K562 (cell line): ENCODE results near the gene ASPHD2. TPM values are rescaled to one million over a fixed set of nuclear protein-coding genes. Genes with fewer than 3 reads are reported as not detected.

Experiments
- CLOCK ChIP-seq: fragments of 250-450 bp; sonication (Bioruptor Pico); IDR thresholded peaks from 2 replicates; pipeline ENCODE4 v1.4.0; 2020; ENCODE audit warnings: mild to moderate bottlenecking, moderate library complexity, borderline replicate concordance
- REST ChIP-seq, 2 experiments: fragments of 450-650 bp; formaldehyde crosslinking in 1 of 2; IDR thresholded peaks; 2 replicates each; pipeline versions ENCODE4 v1.4.0 to v1.6.1; 2014 to 2020; ENCODE audit warnings: mild to moderate bottlenecking in 2 of 2, borderline replicate concordance in 1 of 2, low read depth in 1 of 2
- ZBTB5 ChIP-seq: fragments of 450-650 bp; IDR thresholded peaks from 2 replicates; pipeline ENCODE4 v1.6.1; 2017; ENCODE audit warnings: antibody characterized with exemption
- ZNF740 ChIP-seq, 3 experiments: fragments of 200-800 bp in 1 of 3; sonication (Bioruptor generic) in 1 of 3; sonication (generic) in 1 of 3; formaldehyde crosslinking in 1 of 3; IDR thresholded peaks; 2 replicates each; pipeline versions ENCODE4 v1.6.1 to v1.8.0; 2016 to 2022; ENCODE audit warnings: mild to moderate bottlenecking in 2 of 3, missing compliant biosample characterization in 2 of 3, missing genetic modification characterization in 2 of 3, missing genetic modification reagents in 1 of 3
- polyA plus RNA-seq, 8 experiments: library from polyadenylated mRNA; depleted of rRNA in 4 of 8; stranded (reverse) in 5 of 8; unstranded in 3 of 8; fragments of >200 nt; fragmentation: Nextera tagmentation in 2 of 8; fragmentation: Illumina TruSeq in 1 of 8; extraction: Ambion mirVana in 2 of 8; extraction: Trizol in 1 of 8; gene quantifications; 2 replicates each; pipeline versions ENCODE4 v1.2.1 to v1.2.3, GENCODE V29; 2011 to 2014; ENCODE audit warnings: inconsistent platforms in 1 of 8, missing spikeins in 1 of 8
- total RNA-seq, 7 experiments: library from RNA; depleted of rRNA in 6 of 7; stranded (reverse); fragments of >200 nt in 6 of 7; fragmentation: Illumina TruSeq in 2 of 7; extraction: Trizol in 2 of 7; gene quantifications; 2 replicates each; pipeline versions ENCODE4 v1.2.1 to v1.2.3, GENCODE V29; 2011 to 2021; ENCODE audit warnings: low replicate concordance in 1 of 7
- TF ChIP-seq, protein P1 (sequence below): IDR thresholded peaks from 2 replicates; pipeline ENCODE4 v1.6.1; 2016; ENCODE audit warnings: missing genetic modification characterization, missing compliant biosample characterization

Gene ASPHD2
- total and polyA plus RNA-seq, 9 of the 15 experiments (the other 6 are each of a cell fraction or from before 2014, with no cell fraction given) = 0.18 to 0.64 (median 0.36) TPM

DNA sequence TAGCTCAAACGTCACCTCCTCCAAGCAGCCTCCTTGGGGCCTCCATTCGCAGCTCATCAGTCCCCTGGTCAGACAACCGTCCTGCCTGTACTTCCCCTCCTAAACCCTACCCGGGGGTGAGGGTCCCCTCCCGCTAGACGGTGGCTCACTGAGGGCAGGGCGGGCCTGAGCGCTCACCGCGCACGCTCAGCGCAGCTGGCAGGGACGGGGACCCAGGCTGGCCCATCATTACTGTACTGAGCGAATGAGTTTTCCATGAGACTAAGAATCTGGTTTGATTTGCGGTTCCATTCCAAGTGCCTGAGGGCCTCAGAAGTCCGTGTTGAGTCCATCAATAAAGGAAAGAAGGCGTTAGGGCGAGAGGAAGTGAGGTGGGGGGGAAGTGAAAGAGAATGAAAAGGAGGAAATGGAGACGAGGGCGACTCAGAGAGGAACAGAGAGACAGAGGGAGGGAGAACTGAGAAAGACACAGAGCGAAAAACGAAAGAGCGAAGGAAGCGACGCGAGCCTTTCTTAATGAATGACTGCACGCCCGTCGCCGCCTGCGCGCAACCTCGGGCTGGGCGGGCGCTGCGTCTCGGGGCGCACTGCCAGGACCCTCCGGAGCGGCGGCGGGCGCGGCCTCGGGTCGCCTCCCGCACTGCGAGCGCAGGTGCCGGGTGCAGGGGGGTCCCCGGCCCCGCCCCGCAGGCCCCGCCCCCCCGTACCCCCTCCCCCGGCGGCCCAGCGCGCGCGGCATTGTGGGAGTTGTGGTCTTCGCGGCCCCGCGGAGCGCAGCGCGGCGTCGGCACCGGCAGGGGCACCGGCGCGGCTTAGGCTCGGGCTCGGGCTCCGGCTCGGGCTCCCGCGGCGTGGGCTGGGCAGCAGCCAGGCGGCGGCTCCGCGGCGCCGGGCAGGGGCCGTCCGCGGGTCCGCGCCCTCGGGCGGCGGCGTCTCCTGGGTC, at the start of gene ASPHD2 (continued):
- TF ChIP-seq REST (IDR thresholded peaks at IDR 0.05; ENCODE audit: borderline replicate concordance) (no peak), REST (CRISPR knock-in tag; IDR thresholded peaks at IDR 0.05; ENCODE audit: low read depth) (no peak), ZBTB5 (no peak), ZNF740 (CRISPR knock-in tag; IDR thresholded peaks at IDR 0.05) (peak; percentile 81), ZNF740 (tag; IDR thresholded peaks at IDR 0.05) (no peak), CLOCK (no peak)
- TF ChIP-seq, protein P1, sequence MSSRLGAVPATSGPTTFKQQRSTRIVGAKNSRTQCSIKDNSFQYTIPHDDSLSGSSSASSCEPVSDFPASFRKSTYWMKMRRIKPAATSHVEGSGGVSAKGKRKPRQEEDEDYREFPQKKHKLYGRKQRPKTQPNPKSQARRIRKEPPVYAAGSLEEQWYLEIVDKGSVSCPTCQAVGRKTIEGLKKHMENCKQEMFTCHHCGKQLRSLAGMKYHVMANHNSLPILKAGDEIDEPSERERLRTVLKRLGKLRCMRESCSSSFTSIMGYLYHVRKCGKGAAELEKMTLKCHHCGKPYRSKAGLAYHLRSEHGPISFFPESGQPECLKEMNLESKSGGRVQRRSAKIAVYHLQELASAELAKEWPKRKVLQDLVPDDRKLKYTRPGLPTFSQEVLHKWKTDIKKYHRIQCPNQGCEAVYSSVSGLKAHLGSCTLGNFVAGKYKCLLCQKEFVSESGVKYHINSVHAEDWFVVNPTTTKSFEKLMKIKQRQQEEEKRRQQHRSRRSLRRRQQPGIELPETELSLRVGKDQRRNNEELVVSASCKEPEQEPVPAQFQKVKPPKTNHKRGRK (tag) = peak; percentile 79
